AG09309 (cell line): Measurements from ENCODE around the gene MYLIP.

ENCODE experiments used
- DNase-seq: peaks from one replicate; pipeline ENCODE4 v3.0.0-alpha.2; 2010; ENCODE audit warnings: low read depth
- H3K4me3 ChIP-seq: 2 replicates; pipeline ENCODE4 v1.5.1; 2011; ENCODE audit warnings: mild to moderate bottlenecking, low read depth, low read length, moderate library complexity; ENCODE audit not compliant: control insufficient read depth
- CTCF ChIP-seq: IDR thresholded peaks from 2 replicates; pipeline ENCODE4 v1.5.1; 2011; ENCODE audit warnings: mild to moderate bottlenecking, low read depth, low read length, inconsistent platforms; ENCODE audit not compliant: insufficient read depth, control insufficient read depth; ENCODE audit errors: missing control alignments

The MYLIP gene

GRCh38 chr6:16129623-16130401, 926 bp downstream of the MYLIP start:
- no peak for DNase-seq
- TF ChIP-seq CTCF = no peak
- H3K4me3 ChIP-seq = peak overlapping the region; percentile 93

- TF ChIP-seq CTCF = no peak
- no peak for DNase-seq
- H3K4me3 ChIP-seq = peak overlapping the region; percentile 93
Observed at GRCh38 chr6:16130437-16130891, 1.6 kb downstream of the MYLIP start.

DNA sequence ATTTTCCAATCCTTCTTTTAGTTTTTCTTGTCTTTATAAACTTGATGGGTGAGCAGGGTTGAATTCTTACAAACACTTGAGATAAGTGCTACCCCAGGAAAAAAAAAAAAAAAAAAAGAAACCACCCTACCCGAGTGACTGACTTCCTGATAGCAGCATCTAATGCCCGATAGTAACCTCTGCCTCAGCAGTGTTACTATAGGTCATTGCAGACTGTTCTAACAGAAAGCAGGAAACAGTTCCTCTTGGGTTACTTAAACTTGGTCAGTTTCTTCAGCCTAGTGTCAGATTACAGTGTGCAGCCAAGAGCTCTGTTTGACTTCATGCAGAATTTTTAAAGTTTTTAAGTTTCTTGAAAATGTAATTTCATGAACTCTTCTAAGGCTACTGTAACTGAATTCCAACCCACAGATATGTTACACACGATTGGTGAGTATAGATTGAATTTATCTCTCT, 2.1 kb downstream of the MYLIP start:
- DNase-seq = peak; percentile 34
- no peak for TF ChIP-seq CTCF
- peak overlapping the region; percentile 93 for H3K4me3 ChIP-seq

GRCh38 chr6:16132909-16133308, 4.0 kb downstream of the MYLIP start:
- no peak overlapping the region for H3K4me3 ChIP-seq
- DNase-seq = no peak
- no peak for TF ChIP-seq CTCF

GRCh38 chr6:16134430-16134829, 5.5 kb downstream of the MYLIP start:
- H3K4me3 ChIP-seq = no peak overlapping the region
- DNase-seq = no peak
- TF ChIP-seq CTCF = no peak

GRCh38 chr6:16135066-16135465, 6.2 kb downstream of the MYLIP start:
- no peak for DNase-seq
- no peak for TF ChIP-seq CTCF
- no peak overlapping the region for H3K4me3 ChIP-seq

DNA sequence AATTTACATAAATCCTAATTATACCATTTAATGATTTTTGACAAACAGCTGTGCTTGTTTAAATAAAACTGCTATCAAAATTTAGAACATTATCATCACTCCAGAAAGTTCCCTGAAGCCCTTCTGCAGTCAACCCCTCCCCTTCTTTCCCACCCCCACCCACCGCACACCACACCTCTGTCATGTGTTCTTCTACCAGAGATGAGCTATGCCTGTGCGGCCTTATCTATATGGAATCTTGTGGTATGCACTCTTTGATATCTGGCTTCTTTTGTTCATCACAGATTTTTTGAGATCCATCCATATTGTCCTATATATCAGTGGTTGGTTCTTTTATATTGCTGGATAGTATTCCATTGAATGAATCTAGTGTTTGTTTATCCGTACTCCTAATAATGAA, 7.2 kb downstream of the MYLIP start:
- no peak overlapping the region for H3K4me3 ChIP-seq
- no peak for TF ChIP-seq CTCF
- no peak for DNase-seq
